Stimulated activated CD4-positive, alpha-beta T cell treated with anti-CD3 and anti-CD28 coated beads, Interleukin-12 subunit alpha, Interleukin-12 subunit beta, amount 100 ng/mL, for 24 hours (primary cell): ENCODE measurements around the gene ZNF469.

Experiments
- DNase-seq, 2 experiments: peaks; one replicate each; pipeline ENCODE4 v3.0.0-alpha.2; 2020; ENCODE audit warnings: low read depth in 2 of 2

ZNF469 gene

GRCh38 chr16:88391144-88391850, 8.5 kb downstream of the ZNF469 start:
- DNase-seq, result no peak

- no peak for DNase-seq
Measured at GRCh38 chr16:88392111-88392510, 9.4 kb downstream of the ZNF469 start.

- no peak for DNase-seq
Measured at GRCh38 chr16:88392616-88393015, 9.9 kb downstream of the ZNF469 start.

- DNase-seq, result no peak
Measured at GRCh38 chr16:88393034-88393433, 10.3 kb downstream of the ZNF469 start.

GRCh38 chr16:88393571-88393970, 10.8 kb downstream of the ZNF469 start:
- no peak for DNase-seq

GRCh38 chr16:88394426-88394825, 11.7 kb downstream of the ZNF469 start:
- DNase-seq, result no peak

GRCh38 chr16:88395669-88396584, 13.2 kb downstream of the ZNF469 start:
- DNase-seq, result no peak

GRCh38 chr16:88398170-88398873, 15.6 kb downstream of the ZNF469 start:
- DNase-seq, result no peak

- no peak for DNase-seq
Measured at GRCh38 chr16:88398874-88399178, 16.1 kb downstream of the ZNF469 start.

GRCh38 chr16:88400186-88400585, 17.4 kb downstream of the ZNF469 start:
- DNase-seq, result no peak

- DNase-seq, result no peak
Measured at GRCh38 chr16:88401604-88402246, 19.0 kb downstream of the ZNF469 start.

GRCh38 chr16:88402551-88403240, 19.9 kb downstream of the ZNF469 start:
- no peak for DNase-seq

GRCh38 chr16:88403794-88404581, 21.2 kb downstream of the ZNF469 start:
- DNase-seq, result no peak

- DNase-seq, result no peak
Measured at GRCh38 chr16:88404769-88405168, 22.0 kb downstream of the ZNF469 start.

GRCh38 chr16:88405216-88406060, 22.7 kb downstream of the ZNF469 start:
- DNase-seq, result no peak

GRCh38 chr16:88406096-88407041, 23.6 kb downstream of the ZNF469 start:
- DNase-seq, result no peak

- DNase-seq, result no peak
Measured at GRCh38 chr16:88407042-88407420, 24.3 kb downstream of the ZNF469 start.

- DNase-seq, result no peak
Measured at GRCh38 chr16:88407807-88408206, 25.0 kb downstream of the ZNF469 start.
